Tibial nerve (tissue), 4 donors: Measurements from ENCODE around the gene KLC3.

Experiments used
- EP300 ChIP-seq, 2 donors: sonication (generic); formaldehyde crosslinking; IDR thresholded peaks; one replicate each; pipeline ENCODE4 v1.6.1; 2017; ENCODE audit warnings: antibody characterized with exemption in 2 of 2, mild to moderate bottlenecking in 1 of 2
- TF ChIP-seq, protein P1 (sequence below), 5 experiments: fragments of 200-600 bp in 3 of 5; fragments of 450-650 bp in 2 of 5; sonication (generic) in 3 of 5; IDR thresholded peaks; one replicate each; pipeline ENCODE4 v1.5.1; 2016 to 2019; ENCODE audit warnings: antibody characterized with exemption in 5 of 5, mild to moderate bottlenecking in 3 of 5, moderate library complexity in 2 of 5

DNA sequence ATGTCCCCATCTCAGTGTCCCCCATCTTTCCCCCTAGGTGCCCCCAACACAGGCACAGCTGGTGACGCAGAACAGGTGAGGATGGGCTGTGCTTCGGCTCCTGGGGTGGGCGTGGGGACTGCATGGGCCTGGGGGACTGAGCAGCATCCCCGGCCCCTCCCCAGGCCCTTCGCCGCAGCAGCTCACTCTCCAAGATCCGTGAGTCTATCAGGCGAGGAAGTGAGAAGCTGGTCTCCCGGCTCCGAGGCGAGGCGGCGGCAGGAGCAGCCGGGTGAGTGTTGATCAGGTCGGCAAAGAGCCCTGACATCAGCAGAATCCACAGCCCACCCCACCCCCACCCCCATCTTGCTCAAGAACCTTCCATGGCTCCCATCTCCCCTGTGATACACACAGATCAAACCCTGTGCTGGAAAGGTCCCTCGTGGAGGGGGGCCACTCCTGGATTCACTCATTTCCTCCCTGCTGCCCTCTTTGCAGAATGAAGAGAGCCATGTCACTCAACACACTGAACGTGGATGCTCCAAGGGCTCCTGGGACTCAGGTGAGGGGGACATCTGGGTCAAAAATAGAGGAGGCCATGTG, 10.0 kb downstream of the KLC3 start:
- TF ChIP-seq, protein P1, sequence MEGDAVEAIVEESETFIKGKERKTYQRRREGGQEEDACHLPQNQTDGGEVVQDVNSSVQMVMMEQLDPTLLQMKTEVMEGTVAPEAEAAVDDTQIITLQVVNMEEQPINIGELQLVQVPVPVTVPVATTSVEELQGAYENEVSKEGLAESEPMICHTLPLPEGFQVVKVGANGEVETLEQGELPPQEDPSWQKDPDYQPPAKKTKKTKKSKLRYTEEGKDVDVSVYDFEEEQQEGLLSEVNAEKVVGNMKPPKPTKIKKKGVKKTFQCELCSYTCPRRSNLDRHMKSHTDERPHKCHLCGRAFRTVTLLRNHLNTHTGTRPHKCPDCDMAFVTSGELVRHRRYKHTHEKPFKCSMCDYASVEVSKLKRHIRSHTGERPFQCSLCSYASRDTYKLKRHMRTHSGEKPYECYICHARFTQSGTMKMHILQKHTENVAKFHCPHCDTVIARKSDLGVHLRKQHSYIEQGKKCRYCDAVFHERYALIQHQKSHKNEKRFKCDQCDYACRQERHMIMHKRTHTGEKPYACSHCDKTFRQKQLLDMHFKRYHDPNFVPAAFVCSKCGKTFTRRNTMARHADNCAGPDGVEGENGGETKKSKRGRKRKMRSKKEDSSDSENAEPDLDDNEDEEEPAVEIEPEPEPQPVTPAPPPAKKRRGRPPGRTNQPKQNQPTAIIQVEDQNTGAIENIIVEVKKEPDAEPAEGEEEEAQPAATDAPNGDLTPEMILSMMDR (IDR thresholded peaks at IDR 0.05), result no peak
- TF ChIP-seq EP300 (IDR thresholded peaks at IDR 0.05), result no peak
